Left lung (tissue), 10 donors: Measurements from ENCODE around the gene ZNF695. TPM values are rescaled to one million over a fixed set of nuclear protein-coding genes. Genes with fewer than 3 reads are reported as not detected.
"Not testable (repeated sequence)": the region's sequence is repeated elsewhere in the genome, so short reads cannot be mapped to it uniquely, and the experiment has no call there.

Source experiments
- ATAC-seq: fragments of 200-7000 bp; cut with Tn5 transposase; one replicate; pipeline ENCODE4 v1.9.1; 2020; ENCODE audit warnings: moderate library complexity
- DNase-seq, 4 donors: peaks; one replicate each; pipeline ENCODE4 v3.0.0-alpha.2; 2013 to 2020
- H3K27ac ChIP-seq, 2 donors: fragments of 200-600 bp; sonication (generic) in 1 of 2; one replicate each; pipeline versions ENCODE4 v1.5.0 to v1.8.0; 2020 to 2021
- H3K27me3 ChIP-seq, 2 donors: fragments of 200-600 bp; sonication (generic) in 1 of 2; one replicate each; pipeline versions ENCODE4 v1.5.0 to v1.8.0; 2020 to 2021
- H3K36me3 ChIP-seq, 2 donors: fragments of 200-600 bp; sonication (generic) in 1 of 2; one replicate each; pipeline versions ENCODE4 v1.5.0 to v1.8.0; 2020 to 2021
- H3K4me1 ChIP-seq, 2 donors: fragments of 200-600 bp; one replicate each; pipeline ENCODE4 v1.8.0; 2021
- H3K4me3 ChIP-seq, 2 donors: fragments of 200-600 bp; sonication (generic) in 1 of 2; one replicate each; pipeline versions ENCODE4 v1.5.0 to v1.8.0; 2020 to 2021; ENCODE audit warnings: mild to moderate bottlenecking in 1 of 2
- H3K9me3 ChIP-seq, 2 donors: fragments of 200-600 bp; sonication (generic) in 1 of 2; one replicate each; pipeline versions ENCODE4 v1.5.0 to v1.8.0; 2020 to 2021
- CTCF ChIP-seq, 2 donors: fragments of 200-600 bp; sonication (generic) in 1 of 2; IDR thresholded peaks; one replicate each; pipeline versions ENCODE4 v1.5.0 to v1.8.0; 2021; ENCODE audit warnings: antibody characterized with exemption in 2 of 2
- intact Hi-C, 2 donors: fragments of 100-400 bp; cut with DNase I; formaldehyde crosslinking; loops; one replicate each; pipeline versions ENCODE4 v1.11.2 to v1.14.2; 2022
- polyA plus RNA-seq, 6 donors: library from polyadenylated mRNA; unstranded; fragments of 120-200 nt; gene quantifications; one replicate each; pipeline ENCODE4 v1.2.1, GENCODE V29; 2013; ENCODE audit not compliant: insufficient read length in 6 of 6
- total RNA-seq, 2 donors: library from RNA; stranded (reverse); fragmentation: NEBNext Ultra II Directional; extraction: Animal tissue kit (Norgen Biotek cat#: 25700); gene quantifications; one replicate each; pipeline ENCODE4 v1.2.1, GENCODE V29; 2021
- donor health status: DM: no; HTN: yes; CAD: no.
- donor health status: DM: no; HTN: no; CAD: no.

ZNF695 gene
- total and polyA plus RNA-seq, 8 donors, result 0.13 to 5.5 (median 3.2) TPM

- H3K27ac ChIP-seq, result no peak overlapping the region
- intact Hi-C loops, result no loop called here
- H3K4me3 ChIP-seq, result peak overlapping the region; percentile 51 to 62
- ATAC-seq (no peak), DNase-seq (no peak)
- peaks cover 0 to 25% of the 10 kb centered on the region in 2 donors for H3K27me3 ChIP-seq
- no peak for TF ChIP-seq CTCF (IDR thresholded peaks at IDR 0.05)
- no peaks in the 10 kb centered on the region for H3K36me3 ChIP-seq
- H3K4me1 ChIP-seq, result peaks cover 0 to 5% of the 10 kb centered on the region in 2 donors
- peaks cover 0 to 31% of the 10 kb centered on the region in 2 donors for H3K9me3 ChIP-seq
These were observed 546 bp upstream of the ZNF695 start for GRCh38 chr1:247008406-247008799.

- H3K36me3 ChIP-seq, H3K4me3 ChIP-seq, intact Hi-C loops, H3K27ac ChIP-seq, ATAC-seq, DNase-seq, H3K4me1 ChIP-seq: not testable (repeated sequence)
- Histone ChIP-seq H3K9me3 (peaks cover 0 to 48% of the 10 kb centered on the region in 2 donors), H3K27me3 (peaks cover 0 to 25% of the 10 kb centered on the region in 2 donors)
These were observed 3.8 kb downstream of the ZNF695 start for GRCh38 chr1:247004081-247004480.

- DNase-seq (no peak), ATAC-seq (no peak)
- Histone ChIP-seq H3K36me3 (no peaks in the 10 kb centered on the region), H3K27ac (no peak overlapping the region), H3K4me1 (no peaks in the 10 kb centered on the region), H3K27me3 (no peaks in the 10 kb centered on the region), H3K4me3 (no peak overlapping the region), H3K9me3 (peaks cover 4 to 96% of the 10 kb centered on the region in 2 donors)
- intact Hi-C loops, result no loop called here
- no peak for TF ChIP-seq CTCF (IDR thresholded peaks at IDR 0.05)
These were observed 18.0 kb downstream of the ZNF695 start for GRCh38 chr1:246989901-246990300.

GRCh38 chr1:246988316-246988715 lies 19.5 kb downstream of the ZNF695 start:
- DNase-seq, result no peak
- Histone ChIP-seq H3K27ac (no peak overlapping the region), H3K36me3 (no peaks in the 10 kb centered on the region), H3K4me3 (no peak overlapping the region), H3K4me1 (no peaks in the 10 kb centered on the region), H3K27me3 (no peaks in the 10 kb centered on the region), H3K9me3 (peaks cover 3 to 100% of the 10 kb centered on the region in 2 donors)
- no peak for ATAC-seq
- TF ChIP-seq CTCF (IDR thresholded peaks at IDR 0.05), result no peak
- intact Hi-C loops, result no loop called here

- H3K27me3 ChIP-seq, result no peaks in the 10 kb centered on the region
- ATAC-seq (no peak), DNase-seq (no peak)
- peaks cover 3 to 100% of the 10 kb centered on the region in 2 donors for H3K9me3 ChIP-seq
- no peak overlapping the region for H3K27ac ChIP-seq
- intact Hi-C loops, result no loop called here
- no peaks in the 10 kb centered on the region for H3K4me1 ChIP-seq
- no peak for TF ChIP-seq CTCF (IDR thresholded peaks at IDR 0.05)
- H3K4me3 ChIP-seq, result no peak overlapping the region
- no peaks in the 10 kb centered on the region for H3K36me3 ChIP-seq
These were observed 20.7 kb downstream of the ZNF695 start for GRCh38 chr1:246987083-246987690.

GRCh38 chr1:246978785-246979184 lies 29.1 kb downstream of the ZNF695 start:
- ATAC-seq (no peak), DNase-seq (no peak)
- Histone ChIP-seq H3K4me1 (no peaks in the 10 kb centered on the region), H3K27ac (no peak overlapping the region), H3K36me3 (no peaks in the 10 kb centered on the region), H3K9me3 (peaks cover 0 to 83% of the 10 kb centered on the region in 2 donors), H3K4me3 (no peak overlapping the region), H3K27me3 (no peaks in the 10 kb centered on the region)
- TF ChIP-seq CTCF (IDR thresholded peaks at IDR 0.05), result no peak
- intact Hi-C loops, result no loop called here
